ENCODE measurements around the gene RNF123.
A peak's percentile ranks its signal among the peaks of the same experiment; 100 is the strongest.
"Not testable (repeated sequence)": the region's sequence is repeated elsewhere in the genome, so short reads cannot be mapped to it uniquely, and the experiment has no call there.

RNF123 gene

GRCh38 chr3:49721896-49722781, 32.8 kb downstream of the RNF123 start:
- DNase-seq, result no peak

- DNase-seq, result no peak
Measured at GRCh38 chr3:49722896-49723295, 33.5 kb downstream of the RNF123 start.

- peak; percentile 69 for DNase-seq
Measured at GRCh38 chr3:49723296-49723627, 33.9 kb downstream of the RNF123 start.

GRCh38 chr3:49723628-49724551, 34.5 kb downstream of the RNF123 start, which contains the start of gene GMPPB:
GMPPB (minus strand) TSS chr3:49723951; CDS start chr3:49723726, 225 bp downstream.
- peak; percentile 97 for DNase-seq

- DNase-seq, result no peak
Measured at GRCh38 chr3:49724586-49724985, 35.2 kb downstream of the RNF123 start.

- no peak for DNase-seq
Measured at GRCh38 chr3:49725906-49726681, 36.7 kb downstream of the RNF123 start.

- no peak for DNase-seq
Measured at GRCh38 chr3:49727154-49727923, 38.0 kb downstream of the RNF123 start.

- no peak for DNase-seq
Measured at GRCh38 chr3:49727924-49728361, 38.6 kb downstream of the RNF123 start.

- no peak for DNase-seq
Measured at GRCh38 chr3:49729966-49730609, 40.7 kb downstream of the RNF123 start.

- DNase-seq, result no peak
Measured at GRCh38 chr3:49732597-49732996, 43.2 kb downstream of the RNF123 start.

GRCh38 chr3:49733551-49733950, 44.2 kb downstream of the RNF123 start:
- no peak for DNase-seq

GRCh38 chr3:49734752-49735151, 45.4 kb downstream of the RNF123 start:
- no peak for DNase-seq

- no peak for DNase-seq
Measured at GRCh38 chr3:49738067-49738713, 48.8 kb downstream of the RNF123 start.

GRCh38 chr3:49740427-49740826, 51.1 kb downstream of the RNF123 start:
- DNase-seq, result no peak

- DNase-seq, result no peak
Measured at GRCh38 chr3:49745986-49746385, 56.6 kb downstream of the RNF123 start.

- DNase-seq, result no peak
Measured at GRCh38 chr3:49747792-49748480, 58.6 kb downstream of the RNF123 start.

- not testable (repeated sequence) for DNase-seq
Measured at GRCh38 chr3:49748874-49749273, 59.5 kb downstream of the RNF123 start.

GRCh38 chr3:49750056-49750455, 60.7 kb downstream of the RNF123 start:
- no peak for DNase-seq

GRCh38 chr3:49751501-49751900, 62.1 kb downstream of the RNF123 start:
- DNase-seq, result no peak

- DNase-seq, result no peak
Measured at GRCh38 chr3:49754536-49754935, 65.2 kb downstream of the RNF123 start.
